SJCRH30 (cell line): ENCODE data around the gene KY. TPM values are rescaled to one million over a fixed set of nuclear protein-coding genes. Genes with fewer than 3 reads are reported as not detected.

Experiments
- DNase-seq, 2 experiments: peaks; one replicate each; pipeline ENCODE4 v3.0.0-alpha.2; 2015 to 2020
- H3K27ac ChIP-seq: fragments of 250-450 bp; sonication (Bioruptor Pico); 2 replicates; pipeline ENCODE4 v1.5.1; 2020; ENCODE audit warnings: mild to moderate bottlenecking, moderate library complexity
- H3K27me3 ChIP-seq: fragments of 250-450 bp; sonication (Bioruptor Pico); 2 replicates; pipeline ENCODE4 v1.5.1; 2020; ENCODE audit warnings: mild to moderate bottlenecking, moderate library complexity
- H3K36me3 ChIP-seq: fragments of 250-450 bp; sonication (Bioruptor Pico); 2 replicates; pipeline ENCODE4 v1.5.1; 2020; ENCODE audit warnings: mild to moderate bottlenecking, moderate library complexity
- H3K4me1 ChIP-seq: fragments of 250-450 bp; sonication (Bioruptor Pico); 2 replicates; pipeline ENCODE4 v1.5.1; 2020; ENCODE audit warnings: mild to moderate bottlenecking, moderate library complexity
- H3K4me3 ChIP-seq: fragments of 250-450 bp; sonication (Bioruptor Pico); 2 replicates; pipeline ENCODE4 v1.5.1; 2020; ENCODE audit warnings: mild to moderate bottlenecking, moderate library complexity
- H3K9me3 ChIP-seq: fragments of 250-450 bp; sonication (Bioruptor Pico); replicated peaks from 2 replicates; pipeline ENCODE4 v1.5.1; 2020; ENCODE audit warnings: mild to moderate bottlenecking, moderate library complexity
- total RNA-seq: library from RNA; depleted of rRNA; stranded (reverse); fragments of >200 nt; shearing (Covaris generic); gene quantifications from 2 replicates; pipeline ENCODE4 v1.2.3, GENCODE V29; 2014; rRNA removed

KY gene
- total RNA-seq, 1 experiment from 2014 or later: not detected

DNA sequence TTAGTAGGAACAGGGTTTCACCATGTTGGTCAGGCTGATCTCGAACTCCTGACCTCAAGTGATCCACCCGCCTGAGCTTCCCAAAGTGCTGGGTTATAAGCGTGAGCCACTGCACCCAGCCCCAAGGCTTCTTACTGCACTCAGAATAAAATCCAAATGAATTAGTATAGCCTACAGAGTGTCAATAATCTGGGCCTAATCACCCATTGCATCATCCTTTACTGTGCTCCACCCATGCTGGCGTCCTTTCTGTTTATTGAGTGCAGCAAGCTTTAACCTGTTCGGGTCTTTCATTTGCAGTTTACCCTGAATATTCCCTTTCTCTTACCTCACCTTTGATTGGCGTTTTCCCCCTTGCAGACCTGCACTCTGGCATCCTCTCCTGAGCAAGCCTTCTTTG, 87.2 kb downstream of the KY start:
- Histone ChIP-seq H3K9me3 (no peaks in the 10 kb centered on the region), H3K36me3 (peaks cover 11% of the 10 kb centered on the region), H3K4me1 (no peaks in the 10 kb centered on the region), H3K27me3 (no peaks in the 10 kb centered on the region), H3K27ac (no peak overlapping the region), H3K4me3 (no peak overlapping the region)
- DNase-seq: no peak

DNA sequence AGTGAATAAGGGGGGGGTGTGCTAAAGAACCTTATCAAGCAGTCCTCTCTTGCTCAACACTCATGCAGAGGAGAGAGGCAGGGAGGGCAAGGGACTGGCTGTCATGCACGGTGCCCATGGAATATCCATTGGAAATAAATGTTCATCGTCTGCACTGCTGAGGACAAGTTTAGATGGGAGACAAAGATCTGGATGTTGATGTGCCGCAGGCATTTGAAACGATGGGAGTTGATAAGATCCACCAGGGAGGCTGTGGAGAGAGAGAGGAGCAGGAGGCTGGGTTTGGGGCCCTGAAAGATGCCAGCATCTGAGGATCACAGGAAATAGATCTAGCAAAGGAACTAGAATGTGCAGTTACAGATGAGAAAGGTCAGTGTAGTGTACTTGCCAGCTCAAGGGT, 88.8 kb downstream of the KY start:
- no peaks in the 10 kb centered on the region for H3K9me3 ChIP-seq

DNA sequence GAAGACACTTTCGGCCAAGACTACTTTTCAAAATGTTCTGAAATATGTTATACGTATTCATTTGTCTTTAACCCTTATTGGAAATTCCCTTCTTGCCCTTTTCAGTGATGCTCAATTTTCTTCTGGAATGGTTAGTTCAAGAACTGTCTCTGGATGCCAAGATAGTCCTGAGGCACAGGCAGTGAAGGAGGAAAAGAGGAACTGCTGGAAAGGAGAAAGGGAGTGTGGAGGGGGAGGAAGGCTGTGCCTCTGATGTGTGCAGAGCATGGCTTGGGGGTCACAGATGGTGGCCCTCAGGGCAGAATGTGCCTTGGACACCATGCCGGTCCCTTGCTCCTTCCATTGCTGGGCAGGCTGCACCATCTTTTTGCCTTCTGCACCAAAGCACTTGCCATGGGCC, 91.2 kb downstream of the KY start:
- Histone ChIP-seq H3K27ac (no peak overlapping the region), H3K9me3 (no peaks in the 10 kb centered on the region), H3K36me3 (peaks cover 22% of the 10 kb centered on the region), H3K4me1 (no peaks in the 10 kb centered on the region), H3K4me3 (no peak overlapping the region), H3K27me3 (no peaks in the 10 kb centered on the region)
- DNase-seq: no peak

More for the DNA sequence above, 88.8 kb downstream of the KY start:
- Histone ChIP-seq H3K27ac (no peak overlapping the region), H3K4me1 (no peaks in the 10 kb centered on the region), H3K27me3 (no peaks in the 10 kb centered on the region), H3K4me3 (no peak overlapping the region), H3K36me3 (peaks cover 19% of the 10 kb centered on the region)
- DNase-seq: no peak

Other genes with a start within 250 kb of the KY start
- 70.1 and 76.2 TPM in 2 replicates for gene ANAPC13, start 165.0 kb downstream of the KY start, total RNA-seq
- gene CEP63, start 165.0 kb downstream of the KY start, total RNA-seq: 22.8 and 36.1 TPM in 2 replicates
- 2.1 and 2.5 TPM in 2 replicates for gene EPHB1, start 144.2 kb upstream of the KY start, total RNA-seq